Muscle of arm (tissue), 12 donors: ENCODE results near the gene STUM. TPM values are rescaled to one million over a fixed set of nuclear protein-coding genes. Genes with fewer than 3 reads are reported as not detected.

ENCODE experiments used
- DNase-seq: peaks from one replicate; pipeline ENCODE4 v3.0.0-alpha.2; 2013
- polyA plus RNA-seq, 12 donors: library from polyadenylated mRNA; unstranded; fragments of 120-200 nt; gene quantifications; one replicate each; pipeline ENCODE4 v1.2.1, GENCODE V29; 2013; ENCODE audit not compliant: insufficient read length in 12 of 12

Gene STUM
- polyA plus RNA-seq, 12 donors = 6.2 to 19.8 (median 12.9) TPM; not detected in 1

- no peak for DNase-seq
Observed at GRCh38 chr1:226558036-226558650, 9.6 kb downstream of the STUM start.

GRCh38 chr1:226560243-226560642, 11.7 kb downstream of the STUM start:
- DNase-seq = no peak

- DNase-seq = no peak
Observed at GRCh38 chr1:226562989-226563388, 14.4 kb downstream of the STUM start.

- no peak for DNase-seq
Observed at GRCh38 chr1:226563666-226564065, 15.1 kb downstream of the STUM start.

GRCh38 chr1:226565476-226565875, 16.9 kb downstream of the STUM start:
- DNase-seq = no peak

- DNase-seq = no peak
Observed at GRCh38 chr1:226566234-226566633, 17.7 kb downstream of the STUM start.

- DNase-seq = no peak
Observed at GRCh38 chr1:226566760-226567159, 18.2 kb downstream of the STUM start.

- DNase-seq = peak; percentile 41
Observed at GRCh38 chr1:226568077-226568831, 19.7 kb downstream of the STUM start.

GRCh38 chr1:226568975-226569741, 20.6 kb downstream of the STUM start:
- DNase-seq = no peak

GRCh38 chr1:226569879-226570547, 21.4 kb downstream of the STUM start:
- no peak for DNase-seq

- no peak for DNase-seq
Observed at GRCh38 chr1:226571893-226572292, 23.3 kb downstream of the STUM start.

- DNase-seq = no peak
Observed at GRCh38 chr1:226572325-226572726, 23.8 kb downstream of the STUM start.

GRCh38 chr1:226574044-226574443, 25.5 kb downstream of the STUM start:
- DNase-seq = no peak

- no peak for DNase-seq
Observed at GRCh38 chr1:226574591-226575435, 26.2 kb downstream of the STUM start.

GRCh38 chr1:226575436-226575720, 26.8 kb downstream of the STUM start:
- no peak for DNase-seq

GRCh38 chr1:226575739-226576378, 27.3 kb downstream of the STUM start:
- DNase-seq = no peak

GRCh38 chr1:226576601-226577000, 28.0 kb downstream of the STUM start:
- DNase-seq = no peak

GRCh38 chr1:226577401-226578180, 29.0 kb downstream of the STUM start:
- DNase-seq = no peak

GRCh38 chr1:226578946-226579578, 30.5 kb downstream of the STUM start:
- no peak for DNase-seq
